Upper lobe of left lung (tissue), 4 donors: ENCODE data around the gene PRSS56.

ENCODE experiments used
- POLR2AphosphoS5 ChIP-seq, 2 donors: sonication (generic); formaldehyde crosslinking; IDR thresholded peaks; one replicate each; pipeline ENCODE4 v1.5.1; 2017; ENCODE audit warnings: antibody characterized with exemption in 2 of 2
- TF ChIP-seq, protein P1 (sequence below), 6 experiments: fragments of 450-650 bp in 4 of 6; fragments of 200-600 bp in 2 of 6; sonication (generic) in 2 of 6; IDR thresholded peaks; one replicate each; pipeline ENCODE4 v1.5.1; 2016 to 2019; ENCODE audit warnings: antibody characterized with exemption in 6 of 6

DNA sequence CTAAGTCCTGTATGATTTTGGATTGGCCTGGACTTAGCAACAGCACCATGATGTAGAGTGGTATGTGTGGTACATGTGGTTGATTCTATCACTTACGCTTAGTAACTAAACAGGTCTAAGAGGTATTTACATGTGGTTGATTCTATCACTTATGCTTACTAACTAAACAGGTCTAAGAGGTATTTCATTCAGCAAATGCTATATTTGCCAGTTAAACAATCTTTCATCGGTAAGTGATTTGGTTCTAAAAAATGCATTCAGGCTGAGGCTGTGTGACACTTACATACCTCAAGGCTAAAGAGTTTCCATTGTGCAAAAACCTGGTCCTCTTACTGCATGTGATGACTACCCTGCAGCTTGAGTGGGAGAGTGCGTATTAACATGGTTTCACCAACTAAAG, 43.4 kb downstream of the PRSS56 start:
- TF ChIP-seq, protein P1, sequence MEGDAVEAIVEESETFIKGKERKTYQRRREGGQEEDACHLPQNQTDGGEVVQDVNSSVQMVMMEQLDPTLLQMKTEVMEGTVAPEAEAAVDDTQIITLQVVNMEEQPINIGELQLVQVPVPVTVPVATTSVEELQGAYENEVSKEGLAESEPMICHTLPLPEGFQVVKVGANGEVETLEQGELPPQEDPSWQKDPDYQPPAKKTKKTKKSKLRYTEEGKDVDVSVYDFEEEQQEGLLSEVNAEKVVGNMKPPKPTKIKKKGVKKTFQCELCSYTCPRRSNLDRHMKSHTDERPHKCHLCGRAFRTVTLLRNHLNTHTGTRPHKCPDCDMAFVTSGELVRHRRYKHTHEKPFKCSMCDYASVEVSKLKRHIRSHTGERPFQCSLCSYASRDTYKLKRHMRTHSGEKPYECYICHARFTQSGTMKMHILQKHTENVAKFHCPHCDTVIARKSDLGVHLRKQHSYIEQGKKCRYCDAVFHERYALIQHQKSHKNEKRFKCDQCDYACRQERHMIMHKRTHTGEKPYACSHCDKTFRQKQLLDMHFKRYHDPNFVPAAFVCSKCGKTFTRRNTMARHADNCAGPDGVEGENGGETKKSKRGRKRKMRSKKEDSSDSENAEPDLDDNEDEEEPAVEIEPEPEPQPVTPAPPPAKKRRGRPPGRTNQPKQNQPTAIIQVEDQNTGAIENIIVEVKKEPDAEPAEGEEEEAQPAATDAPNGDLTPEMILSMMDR (IDR thresholded peaks at IDR 0.05): no peak
- TF ChIP-seq POLR2AphosphoS5 (IDR thresholded peaks at IDR 0.05): no peak
